ENCODE results near the gene KCTD15.

DNA sequence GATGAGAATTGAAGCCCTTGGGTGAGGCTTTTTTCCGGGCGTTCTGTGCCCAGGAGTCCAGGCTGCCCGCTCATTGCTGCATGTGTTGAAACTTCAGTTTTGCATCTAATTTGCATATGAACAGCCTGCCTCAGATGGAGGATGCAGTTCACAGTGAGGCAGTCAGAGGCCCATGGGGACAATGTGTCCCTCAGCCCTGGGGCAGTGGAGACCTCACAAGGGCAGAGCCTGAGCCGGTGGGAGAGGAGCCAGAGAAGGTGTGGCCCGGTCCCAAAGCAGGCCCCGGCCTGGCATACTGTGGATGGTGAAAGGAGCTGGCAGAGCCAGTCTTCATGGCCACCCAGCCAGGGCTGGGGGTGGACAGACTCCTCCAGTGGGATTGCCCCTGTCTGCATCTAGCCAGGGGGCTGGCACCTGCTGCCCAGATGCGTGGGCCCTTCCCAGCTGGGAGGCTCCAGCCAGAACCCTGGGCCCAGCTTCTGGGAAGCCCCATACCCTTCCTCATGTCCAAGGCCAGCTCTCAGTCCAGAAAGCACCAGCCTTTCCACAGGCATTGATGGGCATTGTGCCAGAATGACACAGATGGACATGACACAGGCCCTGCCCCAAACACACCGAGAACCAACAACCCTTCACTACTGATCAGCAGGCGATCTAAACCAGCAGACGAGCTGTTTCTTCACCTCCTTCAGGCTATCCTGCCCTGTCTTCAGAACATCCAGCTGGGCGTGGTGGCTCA, 32.9 kb upstream of the KCTD15 start:
- TF ChIP-seq, protein P1, sequence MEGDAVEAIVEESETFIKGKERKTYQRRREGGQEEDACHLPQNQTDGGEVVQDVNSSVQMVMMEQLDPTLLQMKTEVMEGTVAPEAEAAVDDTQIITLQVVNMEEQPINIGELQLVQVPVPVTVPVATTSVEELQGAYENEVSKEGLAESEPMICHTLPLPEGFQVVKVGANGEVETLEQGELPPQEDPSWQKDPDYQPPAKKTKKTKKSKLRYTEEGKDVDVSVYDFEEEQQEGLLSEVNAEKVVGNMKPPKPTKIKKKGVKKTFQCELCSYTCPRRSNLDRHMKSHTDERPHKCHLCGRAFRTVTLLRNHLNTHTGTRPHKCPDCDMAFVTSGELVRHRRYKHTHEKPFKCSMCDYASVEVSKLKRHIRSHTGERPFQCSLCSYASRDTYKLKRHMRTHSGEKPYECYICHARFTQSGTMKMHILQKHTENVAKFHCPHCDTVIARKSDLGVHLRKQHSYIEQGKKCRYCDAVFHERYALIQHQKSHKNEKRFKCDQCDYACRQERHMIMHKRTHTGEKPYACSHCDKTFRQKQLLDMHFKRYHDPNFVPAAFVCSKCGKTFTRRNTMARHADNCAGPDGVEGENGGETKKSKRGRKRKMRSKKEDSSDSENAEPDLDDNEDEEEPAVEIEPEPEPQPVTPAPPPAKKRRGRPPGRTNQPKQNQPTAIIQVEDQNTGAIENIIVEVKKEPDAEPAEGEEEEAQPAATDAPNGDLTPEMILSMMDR (IDR thresholded peaks at IDR 0.05 in 8 of 11, conservative IDR thresholded peaks at IDR 0.05 in 3 of 11), result no peak
- no peak for TF ChIP-seq POLR2A (IDR thresholded peaks at IDR 0.05)
- TF ChIP-seq POLR2AphosphoS5 (IDR thresholded peaks at IDR 0.05), result no peak
